PC-3 (cell line): ENCODE data around the gene MCU. TPM values are rescaled to one million over a fixed set of nuclear protein-coding genes. Genes with fewer than 3 reads are reported as not detected.

ENCODE experiments used
- ATAC-seq: fragments of 200-7000 bp; cut with Tn5 transposase; 2 replicates; pipeline ENCODE4 v1.9.1; 2020; ENCODE audit warnings: mild to moderate bottlenecking, moderate library complexity
- BruUV-seq: library from RNA; stranded (reverse); fragments of 400-500 nt; replicated peaks from 2 replicates; lab custom pipeline; 2021; lab: Mats Ljungman, UMichigan
- CTCF ChIA-PET: fragments of 300-600 bp; sonication (Branson Sonifier 250); formaldehyde crosslinking; loops from one replicate; lab custom pipeline; 2022; ENCODE audit warnings: antibody characterized with exemption; lab: Charles Lee
- POLR2A ChIA-PET: fragments of 300-600 bp; sonication (Branson Sonifier 250); formaldehyde crosslinking; loops from one replicate; lab custom pipeline; 2022; ENCODE audit warnings: antibody characterized with exemption; ENCODE audit not compliant: unreplicated experiment; lab: Charles Lee
- DNase-seq: peaks from one replicate; pipeline ENCODE4 v3.0.0-alpha.2; 2015
- H2AFZ ChIP-seq: fragments of 300-600 bp; sonication (generic); 2 replicates; pipeline ENCODE4 v1.6.0; 2016; ENCODE audit warnings: antibody characterized with exemption, low read length
- H3F3A ChIP-seq: fragments of 300-600 bp; sonication (generic); one replicate; pipeline ENCODE4 v1.6.0; 2017; ENCODE audit warnings: antibody characterized with exemption, low read length, control low read depth, mild to moderate bottlenecking; ENCODE audit not compliant: unreplicated experiment
- H3K27ac ChIP-seq: fragments of 300-600 bp; sonication (generic); 2 replicates; pipeline ENCODE4 v1.5.1; 2016; ENCODE audit warnings: mild to moderate bottlenecking, low read length
- H3K27me3 ChIP-seq: fragments of 300-600 bp; sonication (generic); 2 replicates; pipeline ENCODE4 v1.6.1; 2016; ENCODE audit warnings: low read length, mixed read lengths
- H3K36me3 ChIP-seq: fragments of 300-600 bp; sonication (generic); 2 replicates; pipeline ENCODE4 v1.6.1; 2016; ENCODE audit warnings: low read depth, mixed run types, low read length, mixed read lengths
- H3K4me1 ChIP-seq: fragments of 300-600 bp; sonication (generic); 2 replicates; pipeline ENCODE4 v1.5.1; 2016; ENCODE audit warnings: low read length; ENCODE audit not compliant: insufficient read depth
- H3K4me2 ChIP-seq: fragments of 300-600 bp; sonication (generic); 2 replicates; pipeline ENCODE4 v1.6.0; 2016; ENCODE audit warnings: low read length
- H3K4me3 ChIP-seq: fragments of 300-600 bp; sonication (generic); 2 replicates; pipeline ENCODE4 v1.5.1; 2016; ENCODE audit warnings: mild to moderate bottlenecking, low read length, mixed read lengths
- H3K79me2 ChIP-seq: fragments of 300-600 bp; sonication (generic); 2 replicates; pipeline ENCODE4 v1.6.1; 2017; ENCODE audit warnings: low read length, mixed read lengths
- H3K9ac ChIP-seq: fragments of 300-600 bp; sonication (generic); 2 replicates; pipeline ENCODE4 v1.6.0; 2016; ENCODE audit warnings: mild to moderate bottlenecking, low read length
- H3K9me2 ChIP-seq: fragments of 300-600 bp; sonication (generic); replicated peaks from 2 replicates; pipeline ENCODE4 v1.6.1; 2016; ENCODE audit warnings: mixed run types, low read length, mixed read lengths
- H3K9me3 ChIP-seq: fragments of 300-600 bp; sonication (generic); 2 replicates; pipeline ENCODE4 v1.6.1; 2016; ENCODE audit warnings: low read length, mixed read lengths
- H4K20me1 ChIP-seq: fragments of 300-600 bp; sonication (generic); 2 replicates; pipeline ENCODE4 v1.6.1; 2016; ENCODE audit warnings: low read length, mixed read lengths
- EZH2 ChIP-seq: fragments of 300-600 bp; sonication (generic); IDR thresholded peaks from one replicate; pipeline ENCODE4 v1.6.1; 2017; ENCODE audit warnings: antibody characterized with exemption, mild to moderate bottlenecking, low read length; ENCODE audit not compliant: unreplicated experiment
- EZH2phosphoT487 ChIP-seq: fragments of 300-600 bp; sonication (generic); IDR thresholded peaks from 2 replicates; pipeline ENCODE4 v1.6.1; 2018; ENCODE audit warnings: mild to moderate bottlenecking, antibody characterized with exemption, low read length, borderline replicate concordance
- intact Hi-C: fragments of 100-400 bp; cut with micrococcal nuclease; formaldehyde crosslinking; loops from 2 replicates; pipeline ENCODE4 v1.9.0; 2023
- total RNA-seq: library from RNA; depleted of rRNA; stranded (reverse); fragments of >200 nt; gene quantifications from 2 replicates; pipeline ENCODE4 v1.2.3, GENCODE V29; 2014
- TF ChIP-seq, protein P1 (sequence below): fragments of 300-600 bp; sonication (generic); conservative IDR thresholded peaks from 2 replicates; pipeline ENCODE4 v1.5.1; 2017; ENCODE audit warnings: antibody characterized with exemption, low read depth, mild to moderate bottlenecking, low read length

The MCU gene
- total RNA-seq, 1 experiment from 2014 or later: 21.5 TPM

DNA sequence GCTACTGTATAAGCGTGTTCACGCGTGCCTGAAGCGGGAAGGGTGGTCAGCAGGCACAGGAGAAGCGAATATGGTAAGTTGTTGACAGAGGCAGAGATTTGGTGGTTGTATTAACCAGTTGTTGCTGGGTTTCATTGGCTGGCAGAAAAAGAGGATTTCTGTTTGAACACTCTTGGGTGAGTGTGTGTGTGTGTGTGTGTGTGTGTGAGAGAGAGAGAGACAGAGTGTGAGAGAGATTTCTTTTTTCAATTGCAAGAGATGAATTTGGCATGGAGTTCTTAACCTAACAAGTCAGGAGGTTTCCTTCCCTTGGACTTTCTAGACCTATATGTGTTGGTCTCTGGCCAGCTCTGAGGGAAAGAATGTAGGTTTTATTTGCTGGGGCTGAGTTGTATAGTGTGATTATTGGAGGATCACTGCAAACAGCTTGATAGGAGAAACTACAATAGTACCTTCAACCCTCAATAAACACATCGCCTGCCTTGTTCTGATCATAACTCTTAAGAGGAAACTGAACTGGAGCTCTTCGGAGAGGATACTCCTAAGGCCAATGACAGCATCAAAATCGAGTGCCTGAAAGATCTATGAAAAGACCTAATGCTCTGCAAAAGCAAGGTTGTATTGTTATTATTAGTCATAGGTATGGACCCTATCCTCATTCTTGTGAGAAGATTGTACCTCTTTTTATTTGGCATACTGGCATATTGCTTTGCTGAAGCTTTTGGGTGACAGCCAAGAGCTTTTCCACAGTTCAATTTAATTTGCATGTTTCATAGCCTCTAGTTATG lies 1.2 kb downstream of the MCU start:
- DNase-seq (peak; percentile 36), ATAC-seq (no peak)
- ChIA-PET CTCF (interaction anchor here (0.6 to 1.2 kb wide), 3 partner anchors 82 to 368 kb away, joined by 3 to 5 read pairs (median 3); no protein-coding TSS in a partner anchor), POLR2A (interaction anchor here (0.6 to 0.7 kb wide), 3 partner anchors 57 to 402 kb away, joined by 3 to 21 read pairs (median 5); partner anchors contain the start of gene MICU1)
- H3K9me3 ChIP-seq: no peaks in the 10 kb centered on the region
- no peaks in the 10 kb centered on the region for H3K27me3 ChIP-seq
- H3K79me2 ChIP-seq: peaks cover 57% of the 10 kb centered on the region
- peak overlapping the region; percentile 94 for H3K4me3 ChIP-seq
- peak overlapping the region; percentile 70 for H3K9ac ChIP-seq
- no peak overlapping the region; the same call in 1 of the 2 replicates for H3K27ac ChIP-seq
- H3K36me3 ChIP-seq: no peaks in the 10 kb centered on the region
- TSS peak; percentile 41 for BruUV-seq
- H3K4me2 ChIP-seq: peak overlapping the region; percentile 94
- no peaks in the 10 kb centered on the region for H3K9me2 ChIP-seq
- TF ChIP-seq EZH2phosphoT487 (no peak), EZH2 (no peak)
- TF ChIP-seq, protein P1, sequence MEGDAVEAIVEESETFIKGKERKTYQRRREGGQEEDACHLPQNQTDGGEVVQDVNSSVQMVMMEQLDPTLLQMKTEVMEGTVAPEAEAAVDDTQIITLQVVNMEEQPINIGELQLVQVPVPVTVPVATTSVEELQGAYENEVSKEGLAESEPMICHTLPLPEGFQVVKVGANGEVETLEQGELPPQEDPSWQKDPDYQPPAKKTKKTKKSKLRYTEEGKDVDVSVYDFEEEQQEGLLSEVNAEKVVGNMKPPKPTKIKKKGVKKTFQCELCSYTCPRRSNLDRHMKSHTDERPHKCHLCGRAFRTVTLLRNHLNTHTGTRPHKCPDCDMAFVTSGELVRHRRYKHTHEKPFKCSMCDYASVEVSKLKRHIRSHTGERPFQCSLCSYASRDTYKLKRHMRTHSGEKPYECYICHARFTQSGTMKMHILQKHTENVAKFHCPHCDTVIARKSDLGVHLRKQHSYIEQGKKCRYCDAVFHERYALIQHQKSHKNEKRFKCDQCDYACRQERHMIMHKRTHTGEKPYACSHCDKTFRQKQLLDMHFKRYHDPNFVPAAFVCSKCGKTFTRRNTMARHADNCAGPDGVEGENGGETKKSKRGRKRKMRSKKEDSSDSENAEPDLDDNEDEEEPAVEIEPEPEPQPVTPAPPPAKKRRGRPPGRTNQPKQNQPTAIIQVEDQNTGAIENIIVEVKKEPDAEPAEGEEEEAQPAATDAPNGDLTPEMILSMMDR: no peak
- peaks cover 28% of the 10 kb centered on the region for H4K20me1 ChIP-seq
- no peaks in the 10 kb centered on the region for H3F3A ChIP-seq
- peak overlapping the region; percentile 63; the same call in 1 of the 2 replicates for H2AFZ ChIP-seq
- intact Hi-C loops: loop anchor here (2.0 to 5.0 kb wide), 3 partner anchors 44 to 369 kb away; no protein-coding TSS in a partner anchor
- H3K4me1 ChIP-seq: peaks cover 41% of the 10 kb centered on the region

DNA sequence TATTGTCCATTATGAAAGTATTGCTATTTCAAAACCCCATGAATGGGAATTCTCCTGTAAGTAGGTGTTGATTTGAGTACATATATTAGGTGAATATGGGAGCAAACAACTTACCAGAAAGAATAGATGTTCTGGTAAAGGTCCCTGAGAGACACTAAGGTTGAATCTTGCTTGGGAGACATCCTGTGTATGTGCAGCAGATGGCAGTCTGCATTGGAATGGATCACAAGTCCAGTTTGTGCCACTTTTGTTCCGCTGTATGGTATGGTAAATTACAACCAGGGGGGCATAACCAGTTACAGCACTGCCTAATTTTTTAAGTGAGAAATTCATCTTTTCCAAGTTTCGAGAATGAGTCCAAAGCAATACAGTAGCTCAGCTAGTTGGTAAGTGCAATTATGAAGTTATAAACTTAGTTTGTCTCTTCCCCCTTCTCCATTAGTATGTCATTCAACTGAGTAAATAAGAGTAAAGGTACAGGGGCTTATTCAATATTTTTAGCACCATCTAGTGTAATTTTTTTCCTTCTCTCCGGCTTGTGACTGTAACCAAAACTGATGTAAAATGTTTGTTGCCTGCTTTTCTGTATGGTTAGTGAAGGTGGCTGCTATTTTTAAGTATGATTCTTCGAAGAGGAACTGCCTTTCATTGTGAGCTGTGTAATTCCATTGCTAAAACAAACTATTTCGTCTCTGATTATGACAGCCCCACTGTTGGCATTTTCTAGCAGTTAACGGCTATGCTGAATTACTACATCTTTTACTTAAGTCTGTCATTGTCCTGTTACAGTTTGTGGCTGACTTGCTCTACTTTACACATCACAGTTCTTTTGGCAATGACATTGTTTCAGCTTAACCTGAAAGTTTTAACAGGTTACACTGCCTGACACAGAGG lies 2.8 kb downstream of the MCU start:
- Histone ChIP-seq H2AFZ (no peak overlapping the region), H3K9me2 (no peaks in the 10 kb centered on the region), H3F3A (no peaks in the 10 kb centered on the region), H3K4me3 (peak overlapping the region; percentile 11; the same call in 1 of the 2 replicates), H3K79me2 (peaks cover 71% of the 10 kb centered on the region), H3K9ac (no peak overlapping the region), H3K27ac (no peak overlapping the region), H3K4me2 (peak overlapping the region; percentile 94), H4K20me1 (peaks cover 28% of the 10 kb centered on the region), H3K27me3 (no peaks in the 10 kb centered on the region), H3K4me1 (peaks cover 34% of the 10 kb centered on the region), H3K9me3 (no peaks in the 10 kb centered on the region), H3K36me3 (no peaks in the 10 kb centered on the region)
- BruUV-seq: no TSS peak
- ATAC-seq (no peak), DNase-seq (peak; percentile 38)
- intact Hi-C loops: loop anchor here (1.0 to 5.0 kb wide), 3 partner anchors 43 to 368 kb away; no protein-coding TSS in a partner anchor
- CTCF ChIA-PET: no interaction called here
- POLR2A ChIA-PET: no interaction called here
- no peak for TF ChIP-seq EZH2
- TF ChIP-seq, protein P1: peak; percentile 49
- TF ChIP-seq EZH2phosphoT487: no peak
